ENCODE results near the gene TIMM13. TPM values are rescaled to one million over a fixed set of nuclear protein-coding genes. Genes with fewer than 3 reads are reported as not detected.

Gene TIMM13
- total and polyA plus RNA-seq, 10 of the 15 experiments (the other 5 are each of a cell fraction or from before 2014, with no cell fraction given) = 9.9 to 205 (median 63.6) TPM

- H3K79me2 ChIP-seq (ENCODE audit: control insufficient read depth, insufficient read depth, low read length) = no peaks in the 10 kb centered on the region
- ChIA-PET POLR2A (no interaction called here), RAD21 (ENCODE audit: unreplicated experiment) (interaction anchor here (0.6 to 1.4 kb wide), 3 partner anchors 18 to 113 kb away, joined by 3 to 4 read pairs (median 4); no protein-coding TSS in a partner anchor), CTCF (interaction anchor here (0.6 to 0.7 kb wide), 2 partner anchors 232 to 237 kb away, joined by 3 read pairs; no protein-coding TSS in a partner anchor), SMC1A (ENCODE audit: uncharacterized antibody, unreplicated experiment) (no interaction called here)
- H3K4me3 ChIP-seq = no peak overlapping the region
- in situ Hi-C loops (cut with MboI) = no loop called here
- no peaks in the 10 kb centered on the region for H3K36me3 ChIP-seq (ENCODE audit: control insufficient read depth in 2 of 2, insufficient read depth in 2 of 2, low read length in 1 of 2)
- no peak overlapping the region for H3K9ac ChIP-seq (ENCODE audit: control insufficient read depth, insufficient read depth, low read length)
- no TSS peak for BruUV-seq (replicated peaks)
- no peak for ATAC-seq
- H3K9me3 ChIP-seq (replicated peaks; ENCODE audit: control insufficient read depth, insufficient read depth, low read length) = no peaks in the 10 kb centered on the region; the same call in 2 of the 3 replicates
- H3K4me1 ChIP-seq (ENCODE audit: control insufficient read depth, insufficient read depth, low read length) = peaks cover 4% of the 10 kb centered on the region; the same call in 1 of the 2 replicates
- 60% methylated on average over 20 of the region's 20 CpGs for WGBS (ENCODE audit: insufficient coverage, insufficient replicate concordance, low lambda C conversion rate, missing lambda C conversion rate)
- no peak for FAIRE-seq
- H2AFZ ChIP-seq (ENCODE audit: control insufficient read depth, low read depth, low read length) = no peak overlapping the region
- TF ChIP-seq YY1 (IDR thresholded peaks at IDR 0.05; ENCODE audit: low read depth, low read length) (no peak), IKZF2 (IDR thresholded peaks at IDR 0.05) (no peak)
- intact Hi-C loops (cut with micrococcal nuclease; ENCODE audit: unreplicated experiment) = no loop called here
- no peak overlapping the region for H3K4me2 ChIP-seq (ENCODE audit: control insufficient read depth, insufficient read depth)
- no peak for DNase-seq (ENCODE audit: low read depth, low spot score)
- H3K27ac ChIP-seq (ENCODE audit: control insufficient read depth, insufficient read depth) = no peak overlapping the region
- no peaks in the 10 kb centered on the region for H4K20me1 ChIP-seq (ENCODE audit: control insufficient read depth, insufficient read depth)
- no peaks in the 10 kb centered on the region; a peak in 1 of 4 replicates for H3K27me3 ChIP-seq (replicated peaks in 1 of 2; ENCODE audit: control insufficient read depth in 2 of 2, insufficient read depth in 2 of 2, low read length in 1 of 2)
Measured at GRCh38 chr19:2387367-2388288, 39.8 kb downstream of the TIMM13 start.

- H3K4me3 ChIP-seq = no peak overlapping the region
- SMC1A ChIA-PET (ENCODE audit: uncharacterized antibody, unreplicated experiment) = interaction anchor here (0.6 to 1.0 kb wide), 2 partner anchors 91 to 252 kb away, joined by 3 to 4 read pairs; partner anchors contain the start of gene GADD45B
- in situ Hi-C loops (cut with MboI) = no loop called here
- H2AFZ ChIP-seq (ENCODE audit: control insufficient read depth, low read depth, low read length) = no peak overlapping the region
- H4K20me1 ChIP-seq (ENCODE audit: control insufficient read depth, insufficient read depth) = no peaks in the 10 kb centered on the region
- WGBS (ENCODE audit: insufficient coverage, insufficient replicate concordance, low lambda C conversion rate, missing lambda C conversion rate) = 59% methylated on average over 21 of the region's 37 CpGs
- H3K9ac ChIP-seq (ENCODE audit: control insufficient read depth, insufficient read depth, low read length) = no peak overlapping the region
- no peak overlapping the region for H3K4me2 ChIP-seq (ENCODE audit: control insufficient read depth, insufficient read depth)
- CTCF ChIA-PET = interaction anchor here (0.7 to 1.8 kb wide), 2 partner anchors 77 to 147 kb away, joined by 3 to 5 read pairs; no protein-coding TSS in a partner anchor
- POLR2A ChIA-PET = interaction anchor here (0.6 to 0.7 kb wide), 2 partner anchors 9 to 45 kb away, joined by 3 read pairs; no protein-coding TSS in a partner anchor
- FAIRE-seq (no peak), DNase-seq (ENCODE audit: low read depth, low spot score) (no peak), ATAC-seq (no peak)
- no peaks in the 10 kb centered on the region for H3K36me3 ChIP-seq (ENCODE audit: control insufficient read depth in 2 of 2, insufficient read depth in 2 of 2, low read length in 1 of 2)
- no TSS peak for BruUV-seq (replicated peaks)
- peaks cover 4% of the 10 kb centered on the region; the same call in 1 of the 2 replicates for H3K4me1 ChIP-seq (ENCODE audit: control insufficient read depth, insufficient read depth, low read length)
- H3K27ac ChIP-seq (ENCODE audit: control insufficient read depth, insufficient read depth) = no peak overlapping the region
- intact Hi-C loops (cut with micrococcal nuclease; ENCODE audit: unreplicated experiment) = no loop called here
- H3K79me2 ChIP-seq (ENCODE audit: control insufficient read depth, insufficient read depth, low read length) = no peaks in the 10 kb centered on the region
- H3K27me3 ChIP-seq (replicated peaks in 1 of 2; ENCODE audit: control insufficient read depth in 2 of 2, insufficient read depth in 2 of 2, low read length in 1 of 2) = no peaks in the 10 kb centered on the region; a peak in 1 of 4 replicates
- RAD21 ChIA-PET (ENCODE audit: unreplicated experiment) = interaction anchor here (1.1 to 1.3 kb wide), 2 partner anchors 227 to 251 kb away, joined by 3 to 7 read pairs; no protein-coding TSS in a partner anchor
- peaks cover 2% of the 10 kb centered on the region; the same call in 1 of the 3 replicates for H3K9me3 ChIP-seq (replicated peaks; ENCODE audit: control insufficient read depth, insufficient read depth, low read length)
- TF ChIP-seq NKRF (conservative IDR thresholded peaks at IDR 0.05) (no peak), YBX1 (IDR thresholded peaks at IDR 0.05) (no peak), TAF1 (IDR thresholded peaks at IDR 0.05; ENCODE audit: borderline replicate concordance, low read depth, low read length) (no peak), SMAD1 (IDR thresholded peaks at IDR 0.05; ENCODE audit: low read depth, partially characterized antibody) (no peak), BCL3 (IDR thresholded peaks at IDR 0.05; ENCODE audit: borderline replicate concordance, insufficient read depth, low read depth, low read length, poor library complexity, severe bottlenecking) (no peak), POU2F2 (IDR thresholded peaks at IDR 0.05; ENCODE audit: borderline replicate concordance, low read depth, low read length) (no peak), MAX (IDR thresholded peaks at IDR 0.05; ENCODE audit: low read depth, low read length) (no peak), TCF3 (IDR thresholded peaks at IDR 0.05; ENCODE audit: borderline replicate concordance, insufficient read depth, low read depth, low read length) (no peak)
Measured at GRCh38 chr19:2385053-2385721, 42.2 kb downstream of the TIMM13 start.
